HepG2 (cell line): ENCODE measurements around the gene GRK4. TPM values are rescaled to one million over a fixed set of nuclear protein-coding genes. Genes with fewer than 3 reads are reported as not detected.

Experiments used
- EZH2 ChIP-seq: conservative IDR thresholded peaks from 2 replicates; pipeline ENCODE4 v1.6.1; 2012; ENCODE audit warnings: mild to moderate bottlenecking, low read depth, low read length, moderate library complexity
- HNF4G ChIP-seq, 2 experiments: sonication (generic) in 1 of 2; formaldehyde crosslinking in 1 of 2; IDR thresholded peaks; 2 replicates each; pipeline versions ENCODE4 v1.4.0 to v1.6.1; 2011 to 2020; ENCODE audit warnings: borderline replicate concordance in 2 of 2, low read depth in 2 of 2, mild to moderate bottlenecking in 2 of 2, low read length in 1 of 2, missing genetic modification reagents in 1 of 2, moderate library complexity in 1 of 2
- MAFF ChIP-seq: IDR thresholded peaks from 2 replicates; pipeline ENCODE4 v1.6.1; 2011; ENCODE audit warnings: low read depth, low read length, improper control_type of control experiment
- PLSCR1 ChIP-seq: sonication (generic); formaldehyde crosslinking; IDR thresholded peaks from 2 replicates; pipeline ENCODE4 v1.5.0; 2020; ENCODE audit warnings: missing genetic modification reagents, mild to moderate bottlenecking, borderline replicate concordance
- PRPF4 ChIP-seq: fragments of 200-400 bp; formaldehyde crosslinking; IDR thresholded peaks from 2 replicates; pipeline ENCODE4 v1.6.1; 2016; ENCODE audit warnings: low read length, low read depth; ENCODE audit not compliant: poor library complexity, severe bottlenecking
- RARA ChIP-seq: IDR thresholded peaks from 2 replicates; pipeline ENCODE4 v1.6.1; 2016; ENCODE audit warnings: missing genetic modification reagents, missing compliant biosample characterization
- STAT6 ChIP-seq: sonication (generic); formaldehyde crosslinking; IDR thresholded peaks from 2 replicates; pipeline ENCODE4 v1.4.0; 2020; ENCODE audit warnings: missing genetic modification reagents, mild to moderate bottlenecking, borderline replicate concordance
- TFDP1 ChIP-seq: IDR thresholded peaks from 2 replicates; pipeline ENCODE4 v1.6.1; 2016; ENCODE audit warnings: missing compliant biosample characterization, missing genetic modification reagents, borderline replicate concordance
- THYN1 ChIP-seq: sonication (generic); formaldehyde crosslinking; IDR thresholded peaks from 2 replicates; pipeline ENCODE4 v1.8.1; 2023; ENCODE audit warnings: low read depth, mild to moderate bottlenecking, moderate library complexity, missing genetic modification reagents, borderline replicate concordance
- TOE1 ChIP-seq: sonication (generic); formaldehyde crosslinking; IDR thresholded peaks from 2 replicates; pipeline ENCODE4 v1.4.0; 2020; ENCODE audit warnings: mild to moderate bottlenecking, missing genetic modification reagents
- USF2 ChIP-seq, 2 experiments: sonication (generic) in 1 of 2; formaldehyde crosslinking in 1 of 2; IDR thresholded peaks; 2 replicates each; pipeline versions ENCODE4 v1.5.1 to v1.6.1; 2011 to 2020; ENCODE audit warnings: borderline replicate concordance in 1 of 2, low read depth in 1 of 2, low read length in 1 of 2, mild to moderate bottlenecking in 1 of 2, missing genetic modification reagents in 1 of 2, moderate library complexity in 1 of 2
- ZBTB44 ChIP-seq: sonication (generic); formaldehyde crosslinking; IDR thresholded peaks from 2 replicates; pipeline ENCODE4 v1.4.0; 2020; ENCODE audit warnings: missing genetic modification reagents
- ZNF18 ChIP-seq: sonication (generic); formaldehyde crosslinking; IDR thresholded peaks from 2 replicates; pipeline ENCODE4 v1.8.0; 2022; ENCODE audit warnings: mild to moderate bottlenecking, missing genetic modification reagents; ENCODE audit not compliant: insufficient replicate concordance
- ZNF615 ChIP-seq: sonication (generic); formaldehyde crosslinking; IDR thresholded peaks from 2 replicates; pipeline ENCODE4 v1.5.0; 2020; ENCODE audit warnings: mild to moderate bottlenecking, missing genetic modification reagents, borderline replicate concordance
- ZNF724P ChIP-seq: sonication (generic); formaldehyde crosslinking; IDR thresholded peaks from 2 replicates; pipeline ENCODE4 v1.8.0; 2022; ENCODE audit warnings: missing genetic modification reagents, borderline replicate concordance
- polyA plus RNA-seq, 8 experiments: library from polyadenylated mRNA; depleted of rRNA in 3 of 8; stranded (reverse) in 7 of 8; unstranded in 1 of 8; fragments of >200 nt; fragmentation: Illumina TruSeq in 4 of 8; extraction: Trizol in 4 of 8; gene quantifications; 2 replicates each; pipeline versions ENCODE4 v1.2.1 to v1.2.3, GENCODE V29; 2011 to 2016; ENCODE audit warnings: low read depth in 4 of 8, missing spikeins in 1 of 8, mixed read lengths in 1 of 8; ENCODE audit not compliant: insufficient read depth in 1 of 8
- total RNA-seq, 5 experiments: library from RNA; depleted of rRNA; stranded (reverse); fragments of >200 nt; fragmentation: Illumina TruSeq; extraction: Trizol; gene quantifications; 2 replicates each; pipeline ENCODE4 v1.2.3, GENCODE V29; 2016; ENCODE audit warnings: low read depth in 1 of 5

Gene GRK4
- total and polyA plus RNA-seq, 2 of the 13 experiments (the other 11 are each of a cell fraction or from before 2014, with no cell fraction given) = 1.8 to 2.0 TPM

- TF ChIP-seq MAFF = peak; percentile 40
- TF ChIP-seq USF2 (IDR thresholded peaks at IDR 0.05; ENCODE audit: low read depth, low read length) = 0 out of 2 replicates have a peak, but pooled peaks have one; percentile 24
- no peak for TF ChIP-seq USF2 (CRISPR knock-in tag; IDR thresholded peaks at IDR 0.05; ENCODE audit: borderline replicate concordance)
- no peak for TF ChIP-seq STAT6 (CRISPR knock-in tag)
- TF ChIP-seq ZNF18 (CRISPR knock-in tag) = no peak
- no peak for TF ChIP-seq HNF4G (IDR thresholded peaks at IDR 0.05; ENCODE audit: borderline replicate concordance, low read depth, low read length)
- no peak for TF ChIP-seq HNF4G (CRISPR knock-in tag; IDR thresholded peaks at IDR 0.05; ENCODE audit: borderline replicate concordance, low read depth)
- peak; percentile 93 for TF ChIP-seq RARA (CRISPR knock-in tag)
- no peak for TF ChIP-seq EZH2
- TF ChIP-seq ZNF724P (CRISPR knock-in tag) = no peak
- TF ChIP-seq ZNF615 = no peak
- no peak for TF ChIP-seq TOE1
- TF ChIP-seq TFDP1 (CRISPR knock-in tag) = no peak
- no peak for TF ChIP-seq ZBTB44 (CRISPR knock-in tag)
- no peak for TF ChIP-seq PRPF4
- no peak for TF ChIP-seq THYN1
- TF ChIP-seq PLSCR1 (CRISPR knock-in tag) = no peak
Observed at GRCh38 chr4:3044870-3045819, 81.8 kb downstream of the GRK4 start (continued).
